ENCODE results near the gene LSM3. TPM values are rescaled to one million over a fixed set of nuclear protein-coding genes. Genes with fewer than 3 reads are reported as not detected.

LSM3 gene
- total RNA-seq, 1 experiment from 2014 or later, result 17.4 TPM

GRCh38 chr3:14169435-14169834 lies 9.2 kb upstream of the LSM3 start:
- no peak overlapping the region for H3K27ac ChIP-seq (ENCODE audit: low read depth, low read length)
- H3K4me1 ChIP-seq (ENCODE audit: control insufficient read depth in 1 of 2, insufficient read depth in 2 of 2, low read length in 2 of 2), result no peaks in the 10 kb centered on the region
- no TSS peak for BruUV-seq (replicated peaks)
- H3K4me2 ChIP-seq (ENCODE audit: low read length), result no peak overlapping the region
- no peak for DNase-seq (ENCODE audit: low read depth, low spot score)
- intact Hi-C loops (cut with micrococcal nuclease), result no loop called here
- no peak for ATAC-seq
- H4K20me1 ChIP-seq (ENCODE audit: insufficient read depth), result no peaks in the 10 kb centered on the region
- no peak for TF ChIP-seq SRF (IDR thresholded peaks at IDR 0.05; ENCODE audit: low read depth)
- no peak for TF ChIP-seq CTCF (IDR thresholded peaks at IDR 0.05 in 2 of 3, conservative IDR thresholded peaks at IDR 0.05 in 1 of 3; ENCODE audit: borderline replicate concordance in 1 of 3, insufficient read depth in 1 of 3, low read depth in 2 of 3, low read length in 2 of 3)
- no peaks in the 10 kb centered on the region for H3K27me3 ChIP-seq (ENCODE audit: insufficient read depth, low read length)
- POLR2A ChIA-PET, result interaction anchor here (0.7 kb wide), 1 partner anchor 9 kb away, joined by 3 read pairs; the partner anchor contains the start of genes LSM3 and XPC
- H3K9me3 ChIP-seq (ENCODE audit: control insufficient read depth in 1 of 2, insufficient read depth in 1 of 2, low read depth in 1 of 2, low read length in 2 of 2), result no peaks in the 10 kb centered on the region
- H2AFZ ChIP-seq (ENCODE audit: low read depth, low read length, poor library complexity, severe bottlenecking), result no peak overlapping the region
- RAD21 ChIA-PET (ENCODE audit: low non-redundant PET in 1 of 2, low total read pairs in 2 of 2, uncharacterized antibody in 2 of 2, unreplicated experiment in 2 of 2), result no interaction called here
- H3K9ac ChIP-seq (ENCODE audit: low read length), result no peak overlapping the region
- CTCF ChIA-PET, result no interaction called here
- peaks cover 15% of the 10 kb centered on the region for H3K79me2 ChIP-seq (ENCODE audit: insufficient read depth, low read length)
- no peaks in the 10 kb centered on the region for H3K9me2 ChIP-seq (ENCODE audit: insufficient read depth)
- peaks cover 41 to 57% of the 10 kb centered on the region in 2 experiments for H3K36me3 ChIP-seq (ENCODE audit: control insufficient read depth in 1 of 2, insufficient read depth in 2 of 2, low read length in 2 of 2)
- H3K4me3 ChIP-seq (replicated peaks in 1 of 2; ENCODE audit: low read depth in 1 of 2, low read length in 2 of 2), result no peak overlapping the region

- no peaks in the 10 kb centered on the region for H3K4me1 ChIP-seq (ENCODE audit: control insufficient read depth in 1 of 2, insufficient read depth in 2 of 2, low read length in 2 of 2)
- ChIA-PET POLR2A (interaction anchor here (0.7 kb wide), 1 partner anchor 9 kb away, joined by 3 read pairs; the partner anchor contains the start of genes LSM3 and XPC), RAD21 (ENCODE audit: low non-redundant PET in 1 of 2, low total read pairs in 2 of 2, uncharacterized antibody in 2 of 2, unreplicated experiment in 2 of 2) (no interaction called here), CTCF (no interaction called here)
- DNase-seq (ENCODE audit: low read depth, low spot score), result no peak
- no peaks in the 10 kb centered on the region for H3K27me3 ChIP-seq (ENCODE audit: insufficient read depth, low read length)
- no peak overlapping the region for H3K4me2 ChIP-seq (ENCODE audit: low read length)
- no peaks in the 10 kb centered on the region for H4K20me1 ChIP-seq (ENCODE audit: insufficient read depth)
- TF ChIP-seq SRF (IDR thresholded peaks at IDR 0.05; ENCODE audit: low read depth) (no peak), YY1 (IDR thresholded peaks at IDR 0.05; ENCODE audit: extremely low read depth, insufficient replicate concordance, low read depth, low read length) (no peak), SIN3A (IDR thresholded peaks at IDR 0.05; ENCODE audit: low read depth) (no peak), EZH2phosphoT487 (IDR thresholded peaks at IDR 0.05; ENCODE audit: borderline replicate concordance) (no peak), POLR2A (IDR thresholded peaks at IDR 0.05; ENCODE audit: borderline replicate concordance, extremely low read depth, insufficient read depth, insufficient read length) (no peak), ZBTB33 (IDR thresholded peaks at IDR 0.05; ENCODE audit: extremely low read depth, insufficient replicate concordance, low read length) (no peak), JUND (IDR thresholded peaks at IDR 0.05) (no peak), MAX (IDR thresholded peaks at IDR 0.05) (no peak), ELF1 (IDR thresholded peaks at IDR 0.05; ENCODE audit: borderline replicate concordance, low read depth) (no peak)
- no peaks in the 10 kb centered on the region for H3K9me3 ChIP-seq (ENCODE audit: control insufficient read depth in 1 of 2, insufficient read depth in 1 of 2, low read depth in 1 of 2, low read length in 2 of 2)
- H2AFZ ChIP-seq (ENCODE audit: low read depth, low read length, poor library complexity, severe bottlenecking), result no peak overlapping the region
- no peak overlapping the region for H3K4me3 ChIP-seq (replicated peaks in 1 of 2; ENCODE audit: low read depth in 1 of 2, low read length in 2 of 2)
- H3K9ac ChIP-seq (ENCODE audit: low read length), result no peak overlapping the region
- H3K9me2 ChIP-seq (ENCODE audit: insufficient read depth), result no peaks in the 10 kb centered on the region
- H3K79me2 ChIP-seq (ENCODE audit: insufficient read depth, low read length), result peaks cover 19% of the 10 kb centered on the region
- intact Hi-C loops (cut with micrococcal nuclease), result no loop called here
- no peak overlapping the region for H3K27ac ChIP-seq (ENCODE audit: low read depth, low read length)
- H3K36me3 ChIP-seq (ENCODE audit: control insufficient read depth in 1 of 2, insufficient read depth in 2 of 2, low read length in 2 of 2), result peaks cover 36 to 52% of the 10 kb centered on the region in 2 experiments
- no TSS peak for BruUV-seq (replicated peaks)
- ATAC-seq, result no peak
Observed at GRCh38 chr3:14169871-14170270, 8.7 kb upstream of the LSM3 start.

Measured in HCT116 (cell line).